Ovary (tissue), 9 donors: ENCODE data around the gene FTCDNL1. TPM values are rescaled to one million over a fixed set of nuclear protein-coding genes. Genes with fewer than 3 reads are reported as not detected.

Source experiments
- DNase-seq, 5 donors: peaks; one replicate each; pipeline ENCODE4 v3.0.0-alpha.2; 2019 to 2020
- H3K27ac ChIP-seq, 2 donors: fragments of 200-600 bp; one replicate each; pipeline versions ENCODE4 v1.5.1 to v1.8.0; 2019 to 2022
- H3K27me3 ChIP-seq: fragments of 200-600 bp; one replicate; pipeline ENCODE4 v1.8.0; 2022
- H3K36me3 ChIP-seq: fragments of 200-600 bp; sonication (generic); one replicate; pipeline ENCODE4 v1.5.1; 2019
- H3K4me1 ChIP-seq: one replicate; pipeline ENCODE4 v1.8.1; 2013; ENCODE audit warnings: mild to moderate bottlenecking, moderate library complexity; ENCODE audit not compliant: insufficient read depth
- H3K4me3 ChIP-seq: fragments of 200-600 bp; sonication (generic); one replicate; pipeline ENCODE4 v1.5.1; 2017
- H3K9me3 ChIP-seq, 2 donors: fragments of 200-600 bp in 1 of 2; sonication (generic) in 1 of 2; one replicate each; pipeline versions ENCODE4 v1.5.1 to v1.8.1; 2013 to 2019; ENCODE audit warnings: mild to moderate bottlenecking in 1 of 2, moderate library complexity in 1 of 2
- CTCF ChIP-seq, 3 donors: fragments of 450-650 bp in 2 of 3; fragments of 200-600 bp in 1 of 3; IDR thresholded peaks; one replicate each; pipeline versions ENCODE4 v1.5.1 to v1.8.0; 2016 to 2022; ENCODE audit warnings: antibody characterized with exemption in 3 of 3, mild to moderate bottlenecking in 1 of 3
- EP300 ChIP-seq: sonication (generic); formaldehyde crosslinking; IDR thresholded peaks from one replicate; pipeline ENCODE4 v1.6.1; 2017; ENCODE audit warnings: antibody characterized with exemption
- POLR2A ChIP-seq: fragments of 450-650 bp; IDR thresholded peaks from one replicate; pipeline ENCODE4 v1.6.1; 2017; ENCODE audit warnings: antibody characterized with exemption, mild to moderate bottlenecking, moderate library complexity
- WGBS, 3 donors: extraction: QIAGEN DNeasy Blood & Tissue Kit in 1 of 3; methylation state at CpG; one replicate each; pipeline versions ENCODE4 v1.1.5 to v1.1.7; 2013 to 2017; 5-methylcytosine and 5-hydroxymethylcytosine counted together
- intact Hi-C, 4 donors: fragments of 100-400 bp; cut with DNase I; formaldehyde crosslinking; loops; one replicate each; pipeline versions ENCODE4 v1.11.0 to v1.15.1; 2022 to 2023
- polyA plus RNA-seq, 2 donors: library from polyadenylated mRNA; stranded (reverse); fragments of 200-250 nt in 1 of 2; fragments of 350-450 nt in 1 of 2; fragmentation: Illumina TruSeq in 1 of 2; extraction: RNeasy Lipid Tissue Mini Kit (QIAGEN cat#74804) in 1 of 2; gene quantifications; one replicate each; pipeline ENCODE4 v1.2.3, GENCODE V29; 2013 to 2014
- total RNA-seq, 7 donors: library from RNA; depleted of rRNA in 2 of 7; stranded (reverse); fragments of >200 nt in 2 of 7; fragmentation: NEBNext Ultra II Directional in 3 of 7; extraction: Animal tissue kit (Norgen Biotek cat#: 25700) in 3 of 7; gene quantifications; one replicate each; pipeline versions ENCODE4 v1.1.0 to v1.2.4, GENCODE V29; 2016 to 2023
- donor health status: DM: no; HTN: no; CAD: no; lungs with moderate emphysema.
- donor health status: DM: no; HTN: no; CAD: no.
- donor health status: Bipolar disorder and iron deficiency.
- donor health status: DM: yes; HTN: yes; CAD: no.
- donor health status: DM: no; HTN: no; CAD: no.
- donor health status: DM: yes; HTN: yes; CAD: no.

FTCDNL1 gene
- total and polyA plus RNA-seq, 9 donors: 0.56 to 3.4 (median 2.1) TPM

- no peaks in the 10 kb centered on the region for H3K36me3 ChIP-seq
- DNase-seq: no peak
- TF ChIP-seq CTCF (IDR thresholded peaks at IDR 0.05): no peak
- no peak for TF ChIP-seq EP300
- TF ChIP-seq POLR2A: no peak
- H3K4me1 ChIP-seq: no peaks in the 10 kb centered on the region
- H3K27ac ChIP-seq: no peak overlapping the region
- intact Hi-C loops: no loop called here
- 89 to 96% (median 89%) methylated on average over 3 of the region's 3 CpGs for WGBS, 3 donors
- no peak overlapping the region for H3K4me3 ChIP-seq
- H3K27me3 ChIP-seq: no peaks in the 10 kb centered on the region
- no peaks in the 10 kb centered on the region for H3K9me3 ChIP-seq
Observed at GRCh38 chr2:199779589-199779988, 71.4 kb downstream of the FTCDNL1 start.

GRCh38 chr2:199778655-199779054 lies 72.3 kb downstream of the FTCDNL1 start:
- no peak for DNase-seq
- Histone ChIP-seq H3K36me3 (no peaks in the 10 kb centered on the region), H3K27ac (no peak overlapping the region), H3K4me3 (no peak overlapping the region), H3K9me3 (no peaks in the 10 kb centered on the region), H3K27me3 (no peaks in the 10 kb centered on the region), H3K4me1 (no peaks in the 10 kb centered on the region)
- intact Hi-C loops: no loop called here
- TF ChIP-seq CTCF (IDR thresholded peaks at IDR 0.05) (no peak), POLR2A (no peak), EP300 (no peak)
- 81 to 83% (median 82%) methylated on average over 3 of the region's 3 CpGs for WGBS, 3 donors

GRCh38 chr2:199777916-199778315 lies 73.1 kb downstream of the FTCDNL1 start:
- Histone ChIP-seq H3K9me3 (no peaks in the 10 kb centered on the region), H3K36me3 (no peaks in the 10 kb centered on the region), H3K4me3 (no peak overlapping the region), H3K4me1 (no peaks in the 10 kb centered on the region), H3K27ac (no peak overlapping the region), H3K27me3 (no peaks in the 10 kb centered on the region)
- WGBS, 3 donors: 71 to 78% (median 76%) methylated on average over 2 of the region's 2 CpGs
- no peak for DNase-seq
- TF ChIP-seq EP300 (no peak), POLR2A (no peak), CTCF (IDR thresholded peaks at IDR 0.05) (no peak)
- intact Hi-C loops: no loop called here

- WGBS, 3 donors: 92 to 96% (median 95%) methylated on average over 1 of the region's 1 CpG
- no peaks in the 10 kb centered on the region for H3K9me3 ChIP-seq
Observed at GRCh38 chr2:199777315-199777714, 73.7 kb downstream of the FTCDNL1 start.

More at GRCh38 chr2:199777315-199777714, 73.7 kb downstream of the FTCDNL1 start:
- no peaks in the 10 kb centered on the region for H3K27me3 ChIP-seq
- DNase-seq: no peak
- H3K4me3 ChIP-seq: no peak overlapping the region
- H3K4me1 ChIP-seq: no peaks in the 10 kb centered on the region
- no peak for TF ChIP-seq POLR2A
- TF ChIP-seq EP300: no peak
- no peak for TF ChIP-seq CTCF (IDR thresholded peaks at IDR 0.05)
- H3K27ac ChIP-seq: no peak overlapping the region
- no peaks in the 10 kb centered on the region for H3K36me3 ChIP-seq
- intact Hi-C loops: no loop called here
